Skeletal muscle tissue (tissue), 4 donors: ENCODE measurements around the gene SCN1A. TPM values are rescaled to one million over a fixed set of nuclear protein-coding genes. Genes with fewer than 3 reads are reported as not detected.
"Not testable (repeated sequence)": the region's sequence is repeated elsewhere in the genome, so short reads cannot be mapped to it uniquely, and the experiment has no call there.

Experiments used
- H3K27ac ChIP-seq: one replicate; pipeline ENCODE4 v1.7.0; 2013; ENCODE audit warnings: mild to moderate bottlenecking, low read depth, low read length, inconsistent platforms
- H3K27me3 ChIP-seq, 3 donors: one replicate each; pipeline ENCODE4 v1.7.0; 2013; ENCODE audit warnings: low read length in 3 of 3; ENCODE audit not compliant: control insufficient read depth in 3 of 3, insufficient read depth in 3 of 3
- H3K36me3 ChIP-seq, 3 donors: one replicate each; pipeline ENCODE4 v1.7.0; 2013; ENCODE audit warnings: low read length in 3 of 3; ENCODE audit not compliant: control insufficient read depth in 3 of 3, insufficient read depth in 3 of 3
- H3K4me1 ChIP-seq, 3 donors: one replicate each; pipeline ENCODE4 v1.7.0; 2013; ENCODE audit warnings: low read length in 3 of 3, mild to moderate bottlenecking in 3 of 3; ENCODE audit not compliant: control insufficient read depth in 3 of 3, insufficient read depth in 3 of 3
- H3K4me3 ChIP-seq, 3 donors: one replicate each; pipeline ENCODE4 v1.7.0; 2013; ENCODE audit warnings: low read length in 3 of 3
- H3K9ac ChIP-seq, 3 donors: one replicate each; pipeline ENCODE4 v1.7.0; 2013; ENCODE audit warnings: low read length in 3 of 3, mild to moderate bottlenecking in 3 of 3, moderate library complexity in 2 of 3, low read depth in 1 of 3
- H3K9me3 ChIP-seq, 3 donors: one replicate each; pipeline ENCODE4 v1.7.0; 2013; ENCODE audit warnings: low read length in 3 of 3; ENCODE audit not compliant: control insufficient read depth in 3 of 3
- total RNA-seq: library from RNA; depleted of rRNA; stranded (reverse); fragments of >200 nt; gene quantifications from one replicate; pipeline ENCODE4 v1.2.3, GENCODE V29; 2014
- donor health status: Osteomylitis.

The SCN1A gene
- total RNA-seq, 1 donor from 2014 or later = under 0.01 TPM

DNA sequence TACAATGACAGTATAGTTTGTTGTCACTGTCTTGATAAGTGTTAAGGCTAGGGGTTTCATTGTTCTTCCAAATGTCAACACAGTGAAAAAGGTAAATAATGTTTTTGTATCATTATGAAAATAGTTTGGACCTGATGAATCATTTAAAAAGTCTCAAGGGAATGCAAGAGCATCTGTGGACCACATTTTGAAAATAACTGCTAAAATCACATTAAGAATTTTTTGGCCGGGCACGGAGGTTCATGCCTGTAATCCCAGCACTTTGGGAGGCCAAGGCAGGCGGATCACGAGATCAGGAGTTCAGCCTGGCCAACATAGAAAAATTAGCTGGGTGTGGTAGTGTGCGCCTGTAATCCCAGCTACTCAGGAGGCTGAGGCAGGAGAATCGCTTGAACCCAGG is 10.3 kb downstream of the SCN1A start:
- no peaks in the 10 kb centered on the region for H3K27me3 ChIP-seq
- H3K9ac ChIP-seq = no peak overlapping the region
- no peaks in the 10 kb centered on the region for H3K4me1 ChIP-seq
- H3K27ac ChIP-seq = no peak overlapping the region
- H3K36me3 ChIP-seq = no peaks in the 10 kb centered on the region
- no peaks in the 10 kb centered on the region for H3K9me3 ChIP-seq
- no peak overlapping the region for H3K4me3 ChIP-seq

DNA sequence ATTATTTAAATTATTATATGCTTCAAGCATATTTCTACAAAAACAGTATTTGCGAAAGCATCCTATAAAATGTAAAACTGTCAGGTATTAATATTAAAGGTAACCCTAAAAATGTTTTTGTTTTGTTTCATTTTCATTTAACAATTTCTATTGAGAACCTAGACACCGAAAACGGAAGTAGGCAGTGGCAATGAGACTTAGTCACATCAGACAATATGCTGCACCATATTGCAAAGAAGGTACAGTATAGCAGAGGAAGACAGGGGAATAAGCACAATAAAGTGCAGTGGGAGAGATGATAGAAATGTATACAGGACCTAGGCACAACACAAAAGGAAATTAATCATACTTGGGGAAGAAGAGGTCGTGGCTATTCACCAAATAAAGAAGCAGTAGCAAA is 12.2 kb downstream of the SCN1A start:
- Histone ChIP-seq H3K36me3 (no peaks in the 10 kb centered on the region), H3K4me3 (no peak overlapping the region), H3K9me3 (no peaks in the 10 kb centered on the region), H3K27ac (no peak overlapping the region), H3K27me3 (no peaks in the 10 kb centered on the region), H3K4me1 (no peaks in the 10 kb centered on the region), H3K9ac (no peak overlapping the region)

DNA sequence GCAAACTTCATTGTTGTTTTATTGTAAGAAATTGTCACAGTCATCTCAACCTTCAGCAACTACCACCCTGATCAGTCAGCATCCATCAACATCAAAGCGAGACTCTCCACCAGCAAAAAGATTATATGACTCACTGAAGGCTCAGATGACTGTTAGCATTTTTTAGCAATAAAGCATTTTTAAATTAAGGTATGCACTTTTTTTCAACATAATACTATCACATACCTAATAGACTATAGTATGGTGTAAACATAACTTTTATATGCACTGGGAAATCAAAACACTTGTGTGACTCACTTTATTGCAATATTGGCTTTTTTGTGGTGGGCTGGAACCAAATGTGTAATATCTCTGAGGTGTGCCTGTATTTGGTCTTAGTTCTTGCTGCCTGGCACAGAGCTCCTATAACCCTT is 15.6 kb downstream of the SCN1A start:
- Histone ChIP-seq H3K9ac (no peak overlapping the region), H3K9me3 (no peaks in the 10 kb centered on the region), H3K4me3 (no peak overlapping the region), H3K27ac (no peak overlapping the region), H3K27me3 (no peaks in the 10 kb centered on the region), H3K4me1 (no peaks in the 10 kb centered on the region), H3K36me3 (no peaks in the 10 kb centered on the region)

DNA sequence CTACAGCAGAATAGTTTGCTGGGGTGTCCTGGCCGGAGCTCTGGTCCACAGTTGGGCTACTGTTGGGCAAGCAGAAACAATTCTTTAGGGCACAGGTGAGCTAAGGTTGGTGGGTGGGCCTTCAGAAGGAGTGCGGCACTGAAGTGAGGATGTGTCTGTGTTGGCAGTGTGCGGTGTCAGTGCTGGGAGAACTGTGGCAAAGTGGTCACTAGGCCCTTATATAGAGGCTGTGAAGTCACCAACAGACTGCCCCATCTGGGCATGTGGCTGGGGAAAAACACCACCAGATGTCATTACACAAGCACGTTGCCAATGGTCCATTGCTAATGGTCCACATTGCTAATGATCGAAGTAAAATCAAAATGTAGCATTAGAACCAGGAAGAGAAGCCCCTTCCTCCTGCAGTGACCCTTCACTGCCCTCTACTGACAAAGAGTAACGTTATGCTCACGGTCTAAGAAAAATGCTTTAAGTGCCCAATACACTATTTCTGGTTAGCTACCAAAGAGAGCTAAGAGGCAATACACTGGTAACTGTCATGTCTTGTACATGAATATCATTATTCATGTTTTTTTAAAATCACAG is 21.3 kb downstream of the SCN1A start:
- Histone ChIP-seq H3K27me3 (no peaks in the 10 kb centered on the region), H3K4me3 (no peak overlapping the region), H3K9me3 (no peaks in the 10 kb centered on the region), H3K36me3 (no peaks in the 10 kb centered on the region), H3K9ac (no peak overlapping the region), H3K4me1 (no peaks in the 10 kb centered on the region), H3K27ac (no peak overlapping the region)

DNA sequence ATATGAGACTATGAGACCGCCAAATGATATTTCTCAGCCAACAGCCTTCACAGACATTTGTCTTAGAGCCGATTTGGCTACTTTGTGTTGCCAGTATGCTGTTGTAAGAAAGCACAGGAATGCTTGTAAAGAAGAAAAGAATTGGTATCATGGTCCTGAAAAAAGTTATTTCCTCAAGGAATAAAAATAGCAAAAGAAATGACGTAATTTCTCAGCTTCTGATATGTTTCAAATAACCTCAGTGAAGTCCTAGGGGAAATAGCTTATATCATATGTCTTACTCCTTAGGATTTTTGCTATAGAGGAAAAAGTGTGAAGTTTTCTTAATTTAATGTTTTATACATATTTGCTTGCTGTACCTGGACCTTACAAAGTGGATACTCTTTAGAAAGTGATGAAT is 23.0 kb downstream of the SCN1A start:
- Histone ChIP-seq H3K27me3 (no peaks in the 10 kb centered on the region), H3K27ac (no peak overlapping the region), H3K9ac (no peak overlapping the region), H3K9me3 (no peaks in the 10 kb centered on the region), H3K4me3 (no peak overlapping the region), H3K36me3 (no peaks in the 10 kb centered on the region), H3K4me1 (no peaks in the 10 kb centered on the region)

DNA sequence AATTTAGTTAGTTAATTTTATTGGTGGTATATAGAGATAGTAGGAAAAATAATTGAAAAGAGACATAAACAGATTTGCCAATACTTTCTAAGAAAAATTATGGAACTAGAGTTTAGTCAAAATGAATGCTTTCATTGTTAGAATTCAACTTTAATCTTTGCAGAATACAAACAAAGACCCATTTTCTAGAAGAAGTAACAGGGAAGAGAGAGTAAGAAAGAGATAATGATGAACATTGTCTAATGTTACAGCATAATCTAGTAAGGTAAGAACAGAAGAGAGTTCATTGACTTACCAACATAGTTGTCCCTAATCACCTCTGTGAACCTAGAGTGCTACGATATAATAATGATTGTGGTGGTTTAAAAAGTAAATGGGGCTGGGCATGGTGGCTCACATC is 23.7 kb downstream of the SCN1A start:
- H3K9me3 ChIP-seq = no peaks in the 10 kb centered on the region
- no peak overlapping the region for H3K9ac ChIP-seq
- H3K27me3 ChIP-seq = no peaks in the 10 kb centered on the region
- no peak overlapping the region for H3K27ac ChIP-seq
- H3K4me1 ChIP-seq = no peaks in the 10 kb centered on the region
- H3K36me3 ChIP-seq = no peaks in the 10 kb centered on the region
- no peak overlapping the region for H3K4me3 ChIP-seq

DNA sequence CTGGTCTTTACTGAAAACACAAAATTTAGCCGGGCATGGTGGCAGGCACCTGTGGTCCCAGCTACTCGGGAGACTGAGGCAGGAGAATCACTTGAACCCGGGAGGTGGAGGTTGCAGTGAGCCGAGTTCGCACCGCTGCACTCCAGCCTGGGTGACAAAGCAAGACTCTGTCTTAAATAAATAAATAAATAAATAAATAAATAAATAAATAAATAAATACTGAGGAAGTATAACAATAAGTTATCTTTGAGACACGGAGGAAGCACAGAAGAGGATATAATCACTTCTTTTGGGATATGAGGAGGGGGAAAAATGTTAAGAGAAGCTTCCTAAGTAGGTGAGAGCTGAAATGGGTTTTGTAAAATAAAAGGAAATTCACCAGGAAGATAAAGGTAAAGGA is 24.5 kb downstream of the SCN1A start:
- not testable (repeated sequence) for H3K4me3 ChIP-seq, H3K27me3 ChIP-seq, H3K9me3 ChIP-seq, H3K27ac ChIP-seq, H3K4me1 ChIP-seq, H3K36me3 ChIP-seq, H3K9ac ChIP-seq

DNA sequence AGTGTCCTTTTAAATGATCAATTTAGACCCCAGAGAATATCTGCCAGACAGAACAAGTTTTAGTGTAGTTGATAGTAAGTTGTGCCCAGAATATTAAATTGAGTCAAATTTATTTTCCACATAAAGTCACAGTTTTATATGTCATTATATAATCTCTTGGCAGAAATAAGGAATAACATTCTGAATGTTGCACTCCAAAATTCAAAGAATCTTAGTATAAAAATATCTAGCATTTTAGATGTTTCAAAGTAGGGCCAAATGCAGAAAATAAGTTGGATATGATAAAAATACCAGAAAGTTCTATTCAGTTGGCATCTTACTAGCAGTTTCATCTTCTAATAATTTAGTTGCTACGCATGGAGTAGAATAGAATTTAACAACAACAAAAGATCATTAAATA is 33.5 kb downstream of the SCN1A start:
- Histone ChIP-seq H3K27ac (no peak overlapping the region), H3K9ac (no peak overlapping the region), H3K27me3 (no peaks in the 10 kb centered on the region), H3K4me1 (peaks cover 0 to 3% (median 0%) of the 10 kb centered on the region in 3 donors), H3K36me3 (no peaks in the 10 kb centered on the region), H3K4me3 (no peak overlapping the region), H3K9me3 (no peaks in the 10 kb centered on the region)

DNA sequence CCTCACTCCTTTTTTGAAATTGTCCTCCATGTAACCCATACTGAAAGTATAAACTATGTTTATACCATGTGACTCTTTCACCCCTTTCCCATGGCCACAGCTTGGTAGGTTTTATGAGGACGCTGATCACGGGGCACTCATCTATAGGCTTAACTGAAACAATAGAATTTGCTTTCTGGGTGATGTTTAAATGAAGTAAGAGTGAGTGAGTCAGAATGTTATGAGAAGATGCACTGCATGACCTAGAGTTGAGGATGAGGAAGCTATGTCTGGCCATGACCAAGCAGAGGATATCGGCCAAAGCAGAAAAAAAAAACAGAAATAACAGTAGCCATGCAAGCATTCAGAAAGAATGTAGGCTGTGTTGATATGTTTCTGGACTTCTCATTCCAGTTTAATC is 34.9 kb downstream of the SCN1A start:
- no peaks in the 10 kb centered on the region for H3K36me3 ChIP-seq
- no peak overlapping the region for H3K4me3 ChIP-seq
- H3K27me3 ChIP-seq = no peaks in the 10 kb centered on the region
- H3K4me1 ChIP-seq = peaks cover 0 to 3% (median 0%) of the 10 kb centered on the region in 3 donors
- no peak overlapping the region for H3K27ac ChIP-seq
- H3K9ac ChIP-seq = no peak overlapping the region
- no peaks in the 10 kb centered on the region for H3K9me3 ChIP-seq

DNA sequence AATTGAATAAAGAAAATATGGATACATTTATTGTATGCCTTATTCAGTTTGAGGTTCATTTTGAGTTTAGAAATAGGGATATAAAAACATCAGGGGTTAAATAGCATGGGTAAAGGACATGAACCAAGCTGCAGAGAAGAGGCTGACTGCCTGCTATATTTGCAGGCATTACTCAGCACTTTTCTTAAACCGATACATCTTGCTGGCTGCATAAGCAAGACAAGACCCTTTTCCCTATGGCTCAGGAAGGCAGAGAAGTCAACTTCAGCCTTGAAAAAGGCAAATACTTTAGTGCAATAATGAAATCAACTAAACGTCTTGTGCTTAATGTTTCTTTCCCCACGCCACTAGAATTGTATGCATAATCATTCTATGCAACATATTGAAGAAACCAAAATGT is 36.4 kb downstream of the SCN1A start:
- H3K4me3 ChIP-seq = no peak overlapping the region
- no peaks in the 10 kb centered on the region for H3K27me3 ChIP-seq
- no peaks in the 10 kb centered on the region for H3K36me3 ChIP-seq
- H3K9ac ChIP-seq = no peak overlapping the region
- H3K9me3 ChIP-seq = no peaks in the 10 kb centered on the region
- no peak overlapping the region for H3K27ac ChIP-seq
- H3K4me1 ChIP-seq = peaks cover 0 to 3% (median 0%) of the 10 kb centered on the region in 3 donors

DNA sequence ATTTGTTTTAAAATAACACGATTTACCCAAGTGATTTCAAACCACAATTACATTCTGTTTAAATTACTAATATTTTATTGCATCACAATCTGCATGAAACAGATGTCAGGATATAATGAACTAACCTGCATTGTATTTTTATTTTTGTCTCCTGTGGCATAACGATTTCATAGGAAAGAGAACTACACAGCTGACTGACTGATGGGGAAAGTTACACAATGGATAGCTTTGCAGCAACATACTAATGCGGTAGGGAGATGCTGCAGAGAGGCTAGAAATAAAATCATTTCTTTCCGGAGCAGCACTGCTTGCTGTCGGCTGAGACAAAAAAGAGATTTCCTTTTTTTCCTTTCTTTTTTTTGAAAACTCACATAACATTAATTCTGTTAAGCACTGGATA is 36.9 kb downstream of the SCN1A start:
- Histone ChIP-seq H3K4me1 (peaks cover 0 to 3% (median 0%) of the 10 kb centered on the region in 3 donors), H3K27ac (no peak overlapping the region), H3K4me3 (no peak overlapping the region), H3K36me3 (no peaks in the 10 kb centered on the region), H3K9ac (no peak overlapping the region), H3K9me3 (no peaks in the 10 kb centered on the region), H3K27me3 (peaks cover 0 to 2% (median 0%) of the 10 kb centered on the region in 3 donors)
